Esophagus mucosa (tissue), 1 donor: ENCODE data around the gene TDRD12. TPM values are rescaled to one million over a fixed set of nuclear protein-coding genes. Genes with fewer than 3 reads are reported as not detected.

ENCODE experiments used
- ATAC-seq: fragments of 200-7000 bp; cut with Tn5 transposase; one replicate; pipeline ENCODE4 v1.9.1; 2020
- total RNA-seq: library from RNA; stranded (reverse); gene quantifications from one replicate; pipeline ENCODE4 v1.2.4, GENCODE V29; 2023
- donor health status: DM: yes; HTN: yes; CAD: no.

The TDRD12 gene
- total RNA-seq, 1 donor from 2014 or later = 0.08 TPM

DNA sequence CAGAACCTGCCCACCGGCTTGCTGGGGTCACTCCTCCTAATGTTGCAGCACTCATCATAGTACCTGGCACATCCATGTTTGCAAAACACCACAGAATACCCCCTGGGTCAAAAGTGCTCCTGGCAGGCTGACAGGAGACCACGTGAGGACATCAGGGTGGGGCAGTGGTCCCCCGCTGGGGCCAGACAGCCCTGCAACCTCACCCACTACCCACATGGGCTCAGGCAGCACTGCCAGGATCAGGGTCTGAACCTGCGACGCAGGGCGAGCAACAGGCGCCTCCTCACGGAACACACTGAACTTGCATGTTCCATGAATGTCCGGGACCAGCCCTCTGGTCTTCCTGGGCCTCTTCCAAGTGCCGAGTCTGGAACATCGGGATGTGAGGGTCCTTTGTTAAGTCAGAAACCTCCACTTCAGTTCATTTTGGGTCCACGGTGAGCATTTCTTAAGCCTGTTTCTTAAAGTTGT is 151.4 kb downstream of the TDRD12 start:
- ATAC-seq = no peak

DNA sequence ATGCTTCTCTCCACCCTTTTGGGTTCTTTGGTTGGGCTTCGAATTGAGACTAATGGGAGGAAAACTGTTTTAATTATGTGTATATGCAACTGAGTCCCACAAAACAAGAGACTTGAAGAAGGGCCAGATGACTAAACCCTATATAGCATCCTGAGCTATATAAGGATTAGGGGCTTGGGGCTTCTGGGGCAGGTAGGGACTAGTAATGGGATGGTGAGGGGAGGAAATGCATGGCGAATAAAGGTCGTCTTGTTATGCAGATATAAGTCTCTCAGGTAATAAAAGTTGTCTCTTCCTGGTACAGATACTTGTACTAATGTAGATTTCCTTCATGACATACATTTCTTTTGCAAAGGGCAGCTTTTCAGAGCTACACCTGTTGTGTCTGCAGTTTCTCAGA is 152.8 kb downstream of the TDRD12 start:
- no peak for ATAC-seq

DNA sequence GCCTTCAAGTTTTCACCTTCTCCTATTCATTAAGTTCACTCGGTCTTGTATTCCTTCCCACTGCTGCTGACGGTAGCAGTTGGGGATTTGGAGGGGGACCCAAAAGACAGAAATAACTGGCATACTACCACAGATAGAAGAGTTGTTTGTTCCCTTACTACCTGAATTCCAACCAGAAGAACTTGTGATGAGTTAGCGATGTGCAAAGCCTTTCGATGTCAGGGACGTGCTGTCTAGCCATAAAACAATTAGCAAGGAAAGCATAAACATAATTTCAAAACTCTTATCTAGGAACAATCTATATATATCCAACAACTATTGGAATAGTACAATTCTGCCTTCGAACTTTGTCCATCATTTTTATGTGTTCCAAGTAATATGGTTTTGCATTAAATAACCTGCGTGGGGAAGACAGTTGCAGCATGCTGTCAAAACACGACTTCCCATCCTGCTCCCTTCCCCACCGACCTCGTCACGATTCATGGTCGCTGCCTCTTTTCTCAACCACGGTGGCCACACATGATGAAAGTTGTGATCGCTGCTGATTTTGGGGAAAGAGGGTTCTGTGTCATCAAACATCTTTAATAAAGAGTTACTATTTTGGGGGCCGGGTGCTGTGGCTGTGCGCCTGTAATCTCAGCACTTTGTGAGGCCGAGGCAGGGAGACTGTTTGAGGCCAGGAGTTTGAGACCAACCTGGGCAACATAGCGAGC is 153.8 kb downstream of the TDRD12 start:
- ATAC-seq = no peak

DNA sequence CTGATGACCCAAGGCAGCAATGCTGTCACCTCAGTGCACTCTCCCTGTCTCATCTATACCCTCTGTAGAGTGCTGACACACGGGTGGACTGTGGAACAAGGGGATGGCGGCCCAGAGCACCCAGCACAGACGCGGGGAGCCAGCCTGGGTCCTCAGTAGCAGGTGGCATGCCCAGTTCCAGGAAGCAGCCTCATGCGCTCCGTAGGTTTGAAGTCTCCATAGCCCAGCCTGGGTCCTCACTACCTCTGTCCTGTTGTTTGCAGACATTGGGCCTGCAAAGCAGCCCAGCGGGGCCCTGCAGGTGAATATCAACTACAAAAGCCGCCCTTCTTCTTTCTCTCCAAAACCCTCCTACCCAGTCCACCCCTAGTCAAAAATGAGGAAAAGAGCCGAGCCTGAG is 155.0 kb downstream of the TDRD12 start:
- no peak for ATAC-seq

DNA sequence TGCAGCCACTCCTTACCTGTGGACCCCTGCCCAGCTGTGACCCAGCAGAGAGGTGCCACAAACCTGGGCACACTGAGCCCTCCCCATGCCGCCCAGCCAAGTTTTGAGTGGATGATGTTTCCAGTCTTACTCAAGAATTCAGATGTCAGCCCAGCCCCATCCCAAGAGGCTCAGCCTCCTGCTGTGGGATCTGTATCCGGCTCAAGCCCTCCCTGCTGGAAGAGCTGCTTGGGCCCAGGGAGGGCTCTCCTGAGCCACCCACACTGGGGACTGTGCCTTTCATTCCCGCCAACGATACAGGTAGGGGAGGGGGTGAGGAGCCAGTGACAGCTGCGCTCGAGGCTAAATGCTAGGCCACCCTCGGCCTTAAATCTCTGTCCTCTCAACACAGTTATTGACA is 155.9 kb downstream of the TDRD12 start:
- no peak for ATAC-seq

DNA sequence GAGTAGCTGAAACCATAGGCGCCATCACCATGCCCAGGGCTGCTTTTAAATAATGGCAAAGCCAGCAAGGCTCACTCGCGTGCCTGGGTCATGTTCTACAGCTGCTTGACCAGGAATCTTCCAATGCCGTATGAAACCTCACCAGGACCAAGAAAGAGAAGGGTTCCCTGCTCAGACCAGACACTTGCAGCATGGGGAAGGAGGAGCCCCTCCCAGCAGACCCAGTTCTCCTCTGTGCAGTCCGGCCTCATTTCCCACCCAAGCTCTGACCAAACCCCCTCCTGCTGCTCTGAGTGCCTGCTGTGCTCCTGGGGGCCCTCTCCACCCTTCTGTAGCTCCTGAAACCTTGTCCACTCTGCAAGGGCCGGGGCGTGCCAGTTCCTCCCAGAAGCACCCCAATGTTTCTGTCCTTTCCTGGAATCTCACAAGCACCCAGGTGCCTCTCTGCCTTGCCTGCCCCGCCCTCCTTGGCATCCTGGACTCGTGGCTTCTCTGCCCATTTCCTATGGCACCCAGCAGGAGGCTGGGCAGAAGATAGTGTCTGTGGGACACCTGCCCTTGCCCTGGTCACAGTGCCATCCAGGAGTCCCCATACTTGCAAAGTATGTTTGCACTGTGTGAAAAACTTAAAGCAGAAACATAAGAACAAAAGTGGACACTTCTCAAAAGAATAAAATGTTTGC is 156.8 kb downstream of the TDRD12 start:
- no peak for ATAC-seq

DNA sequence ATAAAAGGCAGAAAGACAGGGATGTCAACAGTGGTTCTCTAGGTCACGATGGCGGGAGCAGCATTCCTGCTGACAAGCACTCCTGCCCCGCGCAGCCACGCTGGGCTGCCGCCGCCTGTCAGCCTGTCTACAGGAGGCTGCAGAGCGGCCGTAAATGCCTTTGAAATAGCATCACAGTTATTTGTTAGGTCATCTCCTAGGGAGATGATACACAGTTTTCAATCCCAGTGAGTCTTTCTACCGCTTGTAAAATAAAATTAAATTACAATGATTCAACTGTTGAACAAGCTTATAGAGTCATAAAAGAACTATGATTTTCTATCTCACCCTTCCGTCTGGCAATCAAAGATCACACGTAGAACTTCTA is 157.3 kb downstream of the TDRD12 start:
- ATAC-seq = no peak

Other genes starting within 250 kb of the TDRD12 start
- 84.8 TPM for gene PDCD5, start 138.6 kb upstream of the TDRD12 start, total RNA-seq
- 22.3 TPM for gene ANKRD27, start 44.6 kb upstream of the TDRD12 start, total RNA-seq
- gene RGS9BP, start 43.9 kb upstream of the TDRD12 start, total RNA-seq = 0.16 TPM
- gene NUDT19, start 27.9 kb upstream of the TDRD12 start, total RNA-seq = 13.4 TPM
- 0.08 TPM for gene SLC7A9, start 150.0 kb downstream of the TDRD12 start, total RNA-seq